Measurements from ENCODE around the gene FOXM1. TPM values are rescaled to one million over a fixed set of nuclear protein-coding genes. Genes with fewer than 3 reads are reported as not detected.

The FOXM1 gene
- total RNA-seq, 1 donor from 2014 or later: 12.7 TPM

GRCh38 chr12:2892246-2892645 is 15.3 kb upstream of the FOXM1 start:
- Mint-ChIP-seq H3K36me3 (ENCODE audit: unreplicated experiment) (no peaks in the 10 kb centered on the region), H3K4me1 (ENCODE audit: low read depth, unreplicated experiment) (peaks cover 9% of the 10 kb centered on the region), H3K4me3 (ENCODE audit: unreplicated experiment) (peak overlapping the region; percentile 89), H3K27ac (ENCODE audit: unreplicated experiment) (no peak overlapping the region), H3K27me3 (ENCODE audit: unreplicated experiment) (peaks cover 6% of the 10 kb centered on the region), H3K9me3 (ENCODE audit: unreplicated experiment) (peaks cover 5% of the 10 kb centered on the region)
- no peak for DNase-seq
- no peak for TF ChIP-seq CTCF (IDR thresholded peaks at IDR 0.05; ENCODE audit: partially characterized antibody, unreplicated experiment)

- DNase-seq: peak; percentile 46
- Mint-ChIP-seq H3K27ac (ENCODE audit: unreplicated experiment) (no peak overlapping the region), H3K9me3 (ENCODE audit: unreplicated experiment) (peaks cover 5% of the 10 kb centered on the region), H3K4me3 (ENCODE audit: unreplicated experiment) (peak overlapping the region; percentile 89), H3K36me3 (ENCODE audit: unreplicated experiment) (no peaks in the 10 kb centered on the region), H3K27me3 (ENCODE audit: unreplicated experiment) (peaks cover 6% of the 10 kb centered on the region), H3K4me1 (ENCODE audit: low read depth, unreplicated experiment) (peaks cover 9% of the 10 kb centered on the region)
- TF ChIP-seq CTCF (IDR thresholded peaks at IDR 0.05; ENCODE audit: partially characterized antibody, unreplicated experiment): no peak
Measured at GRCh38 chr12:2891240-2892053, 14.5 kb upstream of the FOXM1 start.

GRCh38 chr12:2890388-2891239 is 13.6 kb upstream of the FOXM1 start, which contains the start of gene TULP3:
Gene TULP3 (plus strand): TSS chr12:2890891. CDS start chr12:2890948, 57 bp downstream.
- H3K36me3 Mint-ChIP-seq (ENCODE audit: unreplicated experiment): no peaks in the 10 kb centered on the region
- peaks cover 6% of the 10 kb centered on the region for H3K27me3 Mint-ChIP-seq (ENCODE audit: unreplicated experiment)
- peak within 1 kb of the TSS; percentile 91 for H3K27ac Mint-ChIP-seq (ENCODE audit: unreplicated experiment)
- DNase-seq: peak; percentile 98
- H3K4me1 Mint-ChIP-seq (ENCODE audit: low read depth, unreplicated experiment): peaks cover 7% of the 10 kb centered on the region
- H3K9me3 Mint-ChIP-seq (ENCODE audit: unreplicated experiment): peaks cover 5% of the 10 kb centered on the region
- peak within 1 kb of the TSS; percentile 89 for H3K4me3 Mint-ChIP-seq (ENCODE audit: unreplicated experiment)
- no peak for TF ChIP-seq CTCF (IDR thresholded peaks at IDR 0.05; ENCODE audit: partially characterized antibody, unreplicated experiment)

GRCh38 chr12:2890001-2890387 is 13.0 kb upstream of the FOXM1 start:
- peaks cover 7% of the 10 kb centered on the region for H3K4me1 Mint-ChIP-seq (ENCODE audit: low read depth, unreplicated experiment)
- no peak for DNase-seq
- peak overlapping the region; percentile 91 for H3K27ac Mint-ChIP-seq (ENCODE audit: unreplicated experiment)
- peaks cover 6% of the 10 kb centered on the region for H3K27me3 Mint-ChIP-seq (ENCODE audit: unreplicated experiment)
- peaks cover 5% of the 10 kb centered on the region for H3K9me3 Mint-ChIP-seq (ENCODE audit: unreplicated experiment)
- H3K4me3 Mint-ChIP-seq (ENCODE audit: unreplicated experiment): peak overlapping the region; percentile 89
- TF ChIP-seq CTCF (IDR thresholded peaks at IDR 0.05; ENCODE audit: partially characterized antibody, unreplicated experiment): no peak
- H3K36me3 Mint-ChIP-seq (ENCODE audit: unreplicated experiment): no peaks in the 10 kb centered on the region
